Neuronal stem cell (in vitro differentiated cells): ENCODE measurements around the gene LRP2BP.
"Not testable (repeated sequence)": the region's sequence is repeated elsewhere in the genome, so short reads cannot be mapped to it uniquely, and the experiment has no call there.

ENCODE experiments used
- DNase-seq: peaks from one replicate; pipeline ENCODE4 v3.0.0-alpha.2; 2013; ENCODE audit warnings: low spot score
- H2AFZ ChIP-seq: one replicate; pipeline ENCODE4 v1.6.1; 2013; ENCODE audit warnings: mild to moderate bottlenecking, low read length, inconsistent platforms
- H2AK5ac ChIP-seq: 2 replicates; pipeline ENCODE4 v1.6.1; 2013; ENCODE audit warnings: low read depth, mild to moderate bottlenecking, inconsistent platforms, low read length, moderate library complexity, mixed read lengths
- H2BK120ac ChIP-seq: 2 replicates; pipeline ENCODE4 v1.6.1; 2013; ENCODE audit warnings: low read depth, mild to moderate bottlenecking, inconsistent platforms, low read length, moderate library complexity, mixed read lengths
- H2BK12ac ChIP-seq: one replicate; pipeline ENCODE4 v1.6.1; 2013; ENCODE audit warnings: low read length, inconsistent platforms
- H2BK15ac ChIP-seq: 2 replicates; pipeline ENCODE4 v1.6.1; 2013; ENCODE audit warnings: mild to moderate bottlenecking, low read length, inconsistent platforms, mixed read lengths
- H2BK5ac ChIP-seq: one replicate; pipeline ENCODE4 v1.6.1; 2013; ENCODE audit warnings: inconsistent platforms, mild to moderate bottlenecking, low read length, moderate library complexity
- H3K14ac ChIP-seq: one replicate; pipeline ENCODE4 v1.6.1; 2013; ENCODE audit warnings: low read length, inconsistent platforms
- H3K18ac ChIP-seq: 2 replicates; pipeline ENCODE4 v1.6.1; 2013; ENCODE audit warnings: low read length, inconsistent platforms
- H3K23ac ChIP-seq: 2 replicates; pipeline ENCODE4 v1.6.1; 2013; ENCODE audit warnings: low read depth, mild to moderate bottlenecking, mixed read lengths, low read length, inconsistent platforms; ENCODE audit not compliant: poor library complexity
- H3K27ac ChIP-seq: replicated peaks from 3 replicates; pipeline ENCODE4 v1.5.1; 2013; ENCODE audit warnings: low read length, inconsistent platforms
- H3K27me3 ChIP-seq, 3 experiments: 2 replicates each; pipeline ENCODE4 v1.6.1; 2013; ENCODE audit warnings: low read length in 3 of 3, mild to moderate bottlenecking in 2 of 3, inconsistent platforms in 1 of 3, low read depth in 1 of 3, mixed read lengths in 1 of 3, moderate library complexity in 1 of 3; ENCODE audit not compliant: control insufficient read depth in 3 of 3, insufficient read depth in 3 of 3
- H3K36me3 ChIP-seq, 2 donors: replicated peaks in 1 of 2; 2 replicates each; pipeline ENCODE4 v1.6.1; 2013; ENCODE audit warnings: low read length in 2 of 2; ENCODE audit not compliant: control insufficient read depth in 2 of 2, insufficient read depth in 2 of 2
- H3K4ac ChIP-seq: 2 replicates; pipeline ENCODE4 v1.6.1; 2013; ENCODE audit warnings: inconsistent platforms, mild to moderate bottlenecking, low read length, moderate library complexity
- H3K4me1 ChIP-seq, 2 donors: 1 replicate in 1 of 2; 2 replicates in 1 of 2; pipeline ENCODE4 v1.6.1; 2013; ENCODE audit warnings: low read length in 2 of 2, low read depth in 1 of 2; ENCODE audit not compliant: control insufficient read depth in 2 of 2, insufficient read depth in 1 of 2
- H3K4me2 ChIP-seq: one replicate; pipeline ENCODE4 v1.6.1; 2013; ENCODE audit warnings: mild to moderate bottlenecking, low read length, inconsistent platforms; ENCODE audit not compliant: insufficient read depth, poor library complexity, severe bottlenecking
- H3K4me3 ChIP-seq, 2 donors: 2 replicates each; pipeline ENCODE4 v1.5.1; 2013; ENCODE audit warnings: low read length in 2 of 2, mild to moderate bottlenecking in 2 of 2, inconsistent platforms in 1 of 2, moderate library complexity in 1 of 2
- H3K79me1 ChIP-seq: one replicate; pipeline ENCODE4 v1.6.1; 2013; ENCODE audit warnings: low read depth, mild to moderate bottlenecking, inconsistent platforms, low read length, moderate library complexity
- H3K9ac ChIP-seq: one replicate; pipeline ENCODE4 v1.6.1; 2013; ENCODE audit warnings: mild to moderate bottlenecking, low read depth, low read length, inconsistent platforms; ENCODE audit not compliant: poor library complexity
- H3K9me3 ChIP-seq, 2 donors: replicated peaks in 1 of 2; 2 replicates each; pipeline versions ENCODE3 to v1.6.1; 2013; ENCODE audit warnings: low read length in 2 of 2, mild to moderate bottlenecking in 2 of 2, inconsistent platforms in 1 of 2, low read depth in 1 of 2, mixed read lengths in 1 of 2, moderate library complexity in 1 of 2; ENCODE audit not compliant: control insufficient read depth in 2 of 2, insufficient read depth in 1 of 2
- H4K8ac ChIP-seq: one replicate; pipeline ENCODE4 v1.6.1; 2013; ENCODE audit warnings: low read depth, mild to moderate bottlenecking, inconsistent platforms, low read length, moderate library complexity
- H4K91ac ChIP-seq: one replicate; pipeline ENCODE4 v1.6.1; 2013; ENCODE audit warnings: low read length, low read depth, mild to moderate bottlenecking, inconsistent platforms; ENCODE audit not compliant: poor library complexity
- WGBS, 2 donors: extraction: QIAGEN DNeasy Blood & Tissue Kit; methylation state at CpG; one replicate each; pipeline ENCODE4 v1.1.7; 2013; ENCODE audit warnings: missing lambda C conversion rate in 2 of 2, mixed read lengths in 1 of 2; ENCODE audit not compliant: insufficient read length in 2 of 2, insufficient replicate concordance in 1 of 2; ENCODE audit errors: extremely low coverage in 2 of 2; 5-methylcytosine and 5-hydroxymethylcytosine counted together

LRP2BP gene

GRCh38 chr4:185328586-185328985 lies 67.1 kb downstream of the LRP2BP start:
- no CpG with 5 or more reads among the region's 7 CpGs for WGBS, 2 donors
- Histone ChIP-seq H3K23ac (no peak overlapping the region), H3K14ac (no peak overlapping the region), H3K9me3 (peaks cover 10 to 34% of the 10 kb centered on the region in 2 donors), H3K18ac (no peak overlapping the region), H3K79me1 (no peaks in the 10 kb centered on the region), H3K4me2 (no peak overlapping the region), H2AK5ac (no peak overlapping the region), H3K4me3 (no peak overlapping the region), H3K36me3 (peaks cover 4 to 17% of the 10 kb centered on the region in 2 donors), H3K27ac (no peak overlapping the region), H3K27me3 (no peaks in the 10 kb centered on the region), H3K4ac (no peak overlapping the region), H2AFZ (no peak overlapping the region), H4K91ac (no peak overlapping the region), H2BK120ac (no peak overlapping the region), H4K8ac (no peak overlapping the region), H2BK15ac (no peak overlapping the region), H2BK12ac (no peak overlapping the region), H3K4me1 (peaks cover 1 to 10% of the 10 kb centered on the region in 2 donors), H3K9ac (no peak overlapping the region), H2BK5ac (no peak overlapping the region)
- DNase-seq, result no peak

GRCh38 chr4:185325721-185326120 lies 70.0 kb downstream of the LRP2BP start:
- H3K79me1 ChIP-seq, H3K4me1 ChIP-seq, H2BK15ac ChIP-seq, H3K4me2 ChIP-seq, H3K4me3 ChIP-seq, H2BK12ac ChIP-seq, H3K9ac ChIP-seq, H2AFZ ChIP-seq, H2BK5ac ChIP-seq, H4K8ac ChIP-seq, DNase-seq, H3K27me3 ChIP-seq, H3K18ac ChIP-seq, H3K23ac ChIP-seq, H3K27ac ChIP-seq, H3K4ac ChIP-seq, H2BK120ac ChIP-seq, H2AK5ac ChIP-seq, H3K14ac ChIP-seq, H4K91ac ChIP-seq: not testable (repeated sequence)
- Histone ChIP-seq H3K36me3 (peaks cover 20 to 21% of the 10 kb centered on the region in 2 donors), H3K9me3 (peaks cover 10 to 39% of the 10 kb centered on the region in 2 donors)
- no CpG with 5 or more reads among the region's 1 CpG for WGBS, 2 donors

- not testable (repeated sequence) for H3K27me3 ChIP-seq, H2BK5ac ChIP-seq, H3K4me3 ChIP-seq, H3K27ac ChIP-seq, H3K18ac ChIP-seq, H3K9ac ChIP-seq, H4K91ac ChIP-seq, H3K4ac ChIP-seq, H4K8ac ChIP-seq, H2AK5ac ChIP-seq, H2AFZ ChIP-seq, H2BK12ac ChIP-seq, H2BK120ac ChIP-seq, H3K4me2 ChIP-seq, H3K23ac ChIP-seq, H3K79me1 ChIP-seq, DNase-seq, H3K14ac ChIP-seq, H2BK15ac ChIP-seq, H3K4me1 ChIP-seq
- H3K36me3 ChIP-seq, result peaks cover 19 to 23% of the 10 kb centered on the region in 2 donors
- no CpG with 5 or more reads among the region's 6 CpGs for WGBS, 2 donors
- H3K9me3 ChIP-seq, result peaks cover 9 to 36% of the 10 kb centered on the region in 2 donors
Measured at GRCh38 chr4:185324361-185324760, 71.4 kb downstream of the LRP2BP start.

GRCh38 chr4:185323606-185324005 lies 72.1 kb downstream of the LRP2BP start:
- H2AFZ ChIP-seq, result no peak overlapping the region
- H3K4me1 ChIP-seq, result peaks cover 0 to under 1% of the 10 kb centered on the region in 2 donors
- no peak overlapping the region for H4K91ac ChIP-seq
- DNase-seq, result no peak
- no peak overlapping the region for H3K4me2 ChIP-seq
- no peak overlapping the region for H3K18ac ChIP-seq
- no peak overlapping the region for H3K4me3 ChIP-seq
- peaks cover 5 to 29% of the 10 kb centered on the region in 2 donors for H3K9me3 ChIP-seq
- no peak overlapping the region for H3K23ac ChIP-seq
- no peaks in the 10 kb centered on the region for H3K27me3 ChIP-seq
- no CpG with 5 or more reads among the region's 1 CpG for WGBS, 2 donors
- H4K8ac ChIP-seq, result no peak overlapping the region
- no peak overlapping the region for H3K9ac ChIP-seq
- H3K36me3 ChIP-seq, result peaks cover 13 to 23% of the 10 kb centered on the region in 2 donors
- no peak overlapping the region for H2AK5ac ChIP-seq
- no peak overlapping the region for H2BK15ac ChIP-seq
- no peak overlapping the region for H2BK12ac ChIP-seq
- H3K4ac ChIP-seq, result no peak overlapping the region
- no peak overlapping the region for H3K14ac ChIP-seq
- H3K79me1 ChIP-seq, result no peaks in the 10 kb centered on the region
- no peak overlapping the region for H3K27ac ChIP-seq
- H2BK5ac ChIP-seq, result no peak overlapping the region
- H2BK120ac ChIP-seq, result no peak overlapping the region
